H1 (cell line): ENCODE measurements around the gene CBLN3. TPM values are rescaled to one million over a fixed set of nuclear protein-coding genes. Genes with fewer than 3 reads are reported as not detected.

Source experiments
- FOSL1 ChIP-seq: IDR thresholded peaks from 2 replicates; pipeline ENCODE4 v1.6.1; 2011; ENCODE audit warnings: mild to moderate bottlenecking, low read depth, low read length, moderate library complexity; ENCODE audit not compliant: insufficient read depth
- JUND ChIP-seq: IDR thresholded peaks from 2 replicates; pipeline ENCODE4 v1.6.1; 2011; ENCODE audit warnings: mild to moderate bottlenecking, improper control_type of control experiment, low read length
- MAX ChIP-seq: IDR thresholded peaks from 2 replicates; pipeline ENCODE4 v1.6.1; 2012; ENCODE audit warnings: inconsistent platforms
- SAP30 ChIP-seq: fragments of 300-600 bp; sonication (generic); IDR thresholded peaks from 2 replicates; pipeline ENCODE4 v1.7.1; 2012; ENCODE audit warnings: low read length, moderate library complexity, mild to moderate bottlenecking, inconsistent platforms; ENCODE audit not compliant: insufficient read depth, insufficient replicate concordance
- SP4 ChIP-seq: IDR thresholded peaks from 2 replicates; pipeline ENCODE4 v1.6.1; 2012; ENCODE audit warnings: low read length, inconsistent platforms
- polyA plus RNA-seq, 7 experiments: library from polyadenylated mRNA; depleted of rRNA in 3 of 7; stranded (reverse) in 5 of 7; unstranded in 2 of 7; fragments of >200 nt in 5 of 7; fragments of 200-250 nt in 2 of 7; gene quantifications; 1 replicate in 5 of 7; 2 replicates in 1 of 7; 4 replicates in 1 of 7; pipeline versions ENCODE4 v1.2.1 to v1.2.3, GENCODE V29; 2011 to 2013; ENCODE audit warnings: missing spikeins in 2 of 7, mixed read lengths in 2 of 7
- total RNA-seq: library from RNA; stranded (reverse); fragmentation: NEBNext Ultra II Directional; extraction: Animal tissue kit (Norgen Biotek cat#: 25700); gene quantifications from 2 replicates; pipeline ENCODE4 v1.2.1, GENCODE V29; 2021

CBLN3 gene
- total and polyA plus RNA-seq, 2 of the 8 experiments (the other 6 are each of a cell fraction or from before 2014, with no cell fraction given): 0.54 to 1.00 TPM

- TF ChIP-seq FOSL1 (no peak), SP4 (no peak), JUND (no peak), MAX (no peak), SAP30 (no peak)
Measured at GRCh38 chr14:24385524-24385923, 43.9 kb downstream of the CBLN3 start (continued).
